Mucosa of rectum (tissue), 2 donors: ENCODE results near the gene GNAS.

Experiments used
- H3K27ac ChIP-seq, 2 donors: one replicate each; pipeline ENCODE4 v1.7.0; 2013; ENCODE audit warnings: inconsistent platforms in 2 of 2, low read depth in 2 of 2, low read length in 2 of 2
- H3K27me3 ChIP-seq, 2 donors: one replicate each; pipeline ENCODE4 v1.7.0; 2013; ENCODE audit warnings: low read length in 2 of 2; ENCODE audit not compliant: control insufficient read depth in 2 of 2, insufficient read depth in 2 of 2
- H3K36me3 ChIP-seq, 2 donors: one replicate each; pipeline ENCODE4 v1.7.0; 2013; ENCODE audit warnings: low read length in 2 of 2; ENCODE audit not compliant: control insufficient read depth in 2 of 2, insufficient read depth in 2 of 2
- H3K4me1 ChIP-seq, 2 donors: one replicate each; pipeline ENCODE4 v1.7.0; 2013; ENCODE audit warnings: low read length in 2 of 2, mild to moderate bottlenecking in 1 of 2; ENCODE audit not compliant: control insufficient read depth in 2 of 2, insufficient read depth in 2 of 2
- H3K4me3 ChIP-seq, 2 donors: one replicate each; pipeline ENCODE4 v1.7.0; 2013; ENCODE audit warnings: low read length in 2 of 2
- H3K9ac ChIP-seq, 2 donors: one replicate each; pipeline ENCODE4 v1.7.0; 2013; ENCODE audit warnings: low read length in 2 of 2, low read depth in 1 of 2, mild to moderate bottlenecking in 1 of 2
- H3K9me3 ChIP-seq, 2 donors: one replicate each; pipeline ENCODE4 v1.7.0; 2013; ENCODE audit warnings: low read length in 2 of 2; ENCODE audit not compliant: control insufficient read depth in 2 of 2
- donor health status: healthy.
- donor health status: Normal muscosa, but diverticular disease.

GNAS gene

DNA sequence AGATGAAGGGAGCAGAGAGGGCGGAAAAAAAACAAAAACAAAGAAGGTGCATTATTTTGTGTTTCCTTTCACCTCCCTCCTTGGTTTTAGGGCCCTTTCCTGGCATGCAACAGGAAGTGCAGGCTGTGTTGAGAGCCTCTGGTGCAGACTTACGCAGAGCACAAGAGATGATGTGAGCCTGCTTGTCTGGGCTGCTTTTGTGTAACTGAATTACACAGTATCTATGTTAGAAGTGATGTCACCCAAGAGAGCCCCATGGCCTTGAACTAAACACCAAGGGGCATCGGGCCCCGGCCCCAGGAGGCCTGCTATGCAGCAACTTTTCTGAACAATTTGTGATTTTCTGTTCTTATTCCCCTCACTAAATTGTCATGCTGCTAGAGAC is 25.5 kb downstream of the GNAS start:
- H3K9me3 ChIP-seq, result no peaks in the 10 kb centered on the region
- H3K9ac ChIP-seq, result no peak overlapping the region
- no peaks in the 10 kb centered on the region for H3K4me1 ChIP-seq
- H3K27me3 ChIP-seq, result no peaks in the 10 kb centered on the region
- no peaks in the 10 kb centered on the region for H3K36me3 ChIP-seq
- H3K4me3 ChIP-seq, result no peak overlapping the region
- no peak overlapping the region for H3K27ac ChIP-seq

DNA sequence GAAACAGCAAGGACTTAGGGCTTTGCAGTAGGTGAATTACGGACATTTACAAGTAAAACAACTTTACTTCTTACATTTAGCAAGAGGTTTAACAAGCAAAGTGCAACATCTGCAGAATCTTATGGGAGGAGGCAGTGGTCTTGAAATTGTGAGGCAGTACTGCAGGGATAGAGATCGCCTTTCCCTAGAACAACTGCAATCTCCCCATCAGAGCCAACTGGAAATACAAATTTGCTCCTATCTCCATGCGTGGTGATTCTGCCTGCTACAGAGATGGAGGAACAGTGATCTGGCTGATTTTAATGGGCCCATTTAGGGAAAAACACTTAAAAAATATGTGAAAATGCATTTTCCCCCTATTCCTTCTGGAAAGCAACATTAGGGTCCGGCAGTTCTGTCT is 25.9 kb downstream of the GNAS start:
- H3K27me3 ChIP-seq, result no peaks in the 10 kb centered on the region
- no peaks in the 10 kb centered on the region for H3K4me1 ChIP-seq
- no peak overlapping the region for H3K27ac ChIP-seq
- H3K36me3 ChIP-seq, result no peaks in the 10 kb centered on the region
- H3K9me3 ChIP-seq, result no peaks in the 10 kb centered on the region
- H3K9ac ChIP-seq, result no peak overlapping the region
- H3K4me3 ChIP-seq, result no peak overlapping the region

DNA sequence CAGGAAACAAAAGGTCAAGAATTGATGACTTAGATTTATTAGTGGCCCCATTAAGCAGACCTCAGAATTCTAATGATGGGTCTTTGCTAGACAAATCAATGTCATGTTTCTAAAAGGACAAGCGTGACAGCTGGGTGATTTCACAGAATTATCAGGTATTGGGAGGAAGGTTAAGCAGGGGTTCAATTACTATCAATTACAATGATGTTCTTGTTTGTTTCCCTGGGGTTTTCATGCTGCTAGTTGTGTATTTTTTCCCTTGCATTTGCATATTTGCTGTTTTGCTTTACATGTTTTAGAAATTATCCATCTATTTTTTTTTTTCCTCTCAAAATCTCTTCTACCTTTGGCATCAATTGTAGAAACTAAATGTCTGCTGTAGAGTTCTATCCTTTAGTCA is 27.9 kb downstream of the GNAS start:
- no peak overlapping the region for H3K9ac ChIP-seq
- H3K4me1 ChIP-seq, result no peaks in the 10 kb centered on the region
- H3K27ac ChIP-seq, result no peak overlapping the region

DNA sequence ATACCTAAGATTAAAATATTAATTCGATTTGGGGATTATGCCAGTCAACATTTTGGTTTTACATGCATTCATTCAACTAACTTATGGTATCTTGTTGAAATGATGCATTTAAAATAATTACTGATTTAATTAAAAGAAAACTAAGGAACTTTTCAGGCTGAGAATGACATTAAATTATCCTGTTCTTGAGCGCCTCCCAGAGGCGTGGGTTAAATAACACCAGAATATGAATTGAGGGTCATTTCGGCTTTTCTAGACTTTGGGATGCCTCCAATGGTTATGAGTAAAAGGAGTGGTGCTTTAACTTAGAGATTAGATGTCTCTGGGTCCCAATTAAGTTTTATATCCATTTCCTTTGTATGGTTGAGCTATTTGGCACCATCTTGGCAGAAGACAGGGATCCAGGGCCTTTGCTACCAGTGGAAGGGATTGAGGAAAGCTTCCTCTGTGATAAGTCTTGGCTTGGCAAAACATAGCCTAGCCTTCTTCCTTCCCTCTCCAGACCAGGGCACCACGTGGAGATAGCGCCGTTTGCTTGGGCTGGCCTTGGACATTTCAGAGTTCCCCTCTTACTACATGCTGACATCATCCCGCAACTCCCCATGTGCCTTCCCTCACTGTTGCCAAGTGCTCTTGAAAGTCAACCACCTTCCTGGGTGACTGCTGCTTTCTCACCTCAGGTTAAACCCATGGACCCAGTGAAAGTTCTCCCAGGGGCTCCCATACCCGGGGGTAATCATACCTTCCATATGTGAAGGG is 28.7 kb downstream of the GNAS start:
- Histone ChIP-seq H3K9ac (no peak overlapping the region), H3K9me3 (no peaks in the 10 kb centered on the region), H3K27ac (no peak overlapping the region), H3K36me3 (no peaks in the 10 kb centered on the region), H3K4me1 (no peaks in the 10 kb centered on the region), H3K4me3 (no peak overlapping the region), H3K27me3 (no peaks in the 10 kb centered on the region)

More for the DNA sequence above, 27.9 kb downstream of the GNAS start:
- Histone ChIP-seq H3K36me3 (no peaks in the 10 kb centered on the region), H3K27me3 (no peaks in the 10 kb centered on the region), H3K9me3 (no peaks in the 10 kb centered on the region), H3K4me3 (no peak overlapping the region)

DNA sequence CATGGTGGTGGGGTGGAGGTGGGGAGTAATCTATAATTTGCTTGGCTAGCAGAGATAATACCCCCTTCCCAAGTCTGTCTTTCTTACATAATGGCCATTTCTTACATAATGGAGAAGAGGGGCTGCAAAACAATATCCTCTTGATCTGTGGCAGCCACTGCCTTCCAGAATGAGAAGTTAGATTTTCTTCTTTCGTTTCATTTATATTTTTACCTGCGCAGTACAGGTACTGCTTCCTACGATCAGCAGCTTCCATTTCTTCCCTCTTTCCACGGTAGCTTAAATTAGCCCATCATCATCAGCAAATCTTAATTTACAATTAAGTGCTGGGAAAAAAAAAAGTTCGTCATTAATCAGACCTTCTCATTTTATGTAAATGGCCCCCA is 30.2 kb downstream of the GNAS start:
- H3K36me3 ChIP-seq, result no peaks in the 10 kb centered on the region
- no peaks in the 10 kb centered on the region for H3K27me3 ChIP-seq
- H3K4me3 ChIP-seq, result no peak overlapping the region
- no peak overlapping the region for H3K27ac ChIP-seq
- H3K4me1 ChIP-seq, result no peaks in the 10 kb centered on the region
- no peaks in the 10 kb centered on the region for H3K9me3 ChIP-seq
- H3K9ac ChIP-seq, result no peak overlapping the region

DNA sequence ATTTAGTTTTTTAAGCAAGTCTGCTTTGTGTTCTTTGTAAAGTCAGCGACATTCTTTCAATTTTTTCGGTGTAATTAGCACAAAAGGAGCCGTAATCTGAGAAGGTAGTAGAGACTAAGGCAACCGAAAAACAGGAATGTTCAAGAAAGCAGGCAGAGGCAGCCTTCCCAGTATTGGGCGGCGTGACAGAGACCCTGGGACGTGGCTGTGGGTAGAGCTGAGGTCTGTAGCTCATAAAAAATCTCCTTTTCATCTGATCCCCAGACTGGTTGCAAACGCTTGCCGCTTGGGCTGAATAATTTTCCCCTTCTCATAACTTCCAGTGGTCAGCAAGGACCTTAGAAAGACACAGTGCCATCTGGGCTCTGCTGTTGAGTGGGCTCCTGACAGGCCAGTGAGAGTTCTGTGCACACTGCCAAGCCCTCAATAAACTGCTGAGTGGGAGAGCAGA is 30.8 kb downstream of the GNAS start:
- H3K9me3 ChIP-seq, result no peaks in the 10 kb centered on the region

DNA sequence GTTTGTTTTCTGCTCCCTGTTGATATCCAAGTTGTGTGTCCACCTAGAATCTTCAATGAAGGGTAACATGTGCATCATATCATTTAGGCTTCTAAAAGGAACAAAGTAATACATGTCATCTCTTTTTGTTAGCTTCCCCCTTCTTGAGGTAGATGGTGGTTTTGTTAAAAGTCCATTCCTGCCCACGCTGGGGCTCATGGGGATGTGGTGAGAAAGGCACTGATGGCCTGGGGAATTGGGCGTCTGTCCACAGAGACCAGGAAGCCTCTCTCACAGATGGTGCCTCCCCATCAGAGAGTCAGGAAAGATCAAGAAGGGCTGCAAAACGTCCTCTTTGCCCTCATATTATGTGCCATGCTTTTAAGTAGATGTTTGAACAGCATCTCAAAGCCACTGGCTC is 32.5 kb downstream of the GNAS start:
- no peaks in the 10 kb centered on the region for H3K4me1 ChIP-seq

More for the DNA sequence above, 30.8 kb downstream of the GNAS start:
- Histone ChIP-seq H3K27me3 (no peaks in the 10 kb centered on the region), H3K4me3 (no peak overlapping the region), H3K4me1 (no peaks in the 10 kb centered on the region), H3K36me3 (no peaks in the 10 kb centered on the region), H3K9ac (no peak overlapping the region), H3K27ac (no peak overlapping the region)

DNA sequence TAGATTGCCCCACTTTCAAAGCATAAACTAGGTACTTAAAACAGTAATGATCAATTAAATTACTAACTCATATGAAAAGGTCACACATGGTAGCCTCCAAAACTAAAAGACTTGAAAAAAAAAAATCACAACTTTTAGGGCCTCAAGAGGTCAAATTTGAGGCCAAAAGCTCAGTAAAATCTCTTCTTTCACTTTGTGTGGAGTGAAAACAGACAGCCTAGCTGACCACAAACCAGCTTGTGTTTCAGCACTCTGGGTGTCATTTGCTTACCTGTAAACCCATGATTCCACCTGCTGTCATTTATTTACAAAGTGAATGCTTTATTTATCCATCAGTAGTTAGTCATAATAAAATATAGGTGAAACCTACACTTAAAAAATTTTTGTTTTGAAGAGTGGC is 34.0 kb downstream of the GNAS start:
- H3K4me3 ChIP-seq, result no peak overlapping the region
- no peaks in the 10 kb centered on the region for H3K9me3 ChIP-seq
- H3K36me3 ChIP-seq, result no peaks in the 10 kb centered on the region
- no peak overlapping the region for H3K27ac ChIP-seq
- H3K9ac ChIP-seq, result no peak overlapping the region
- H3K4me1 ChIP-seq, result no peaks in the 10 kb centered on the region
- H3K27me3 ChIP-seq, result no peaks in the 10 kb centered on the region

More for the DNA sequence above, 32.5 kb downstream of the GNAS start:
- H3K4me3 ChIP-seq, result no peak overlapping the region
- no peak overlapping the region for H3K9ac ChIP-seq
- no peaks in the 10 kb centered on the region for H3K9me3 ChIP-seq
- H3K36me3 ChIP-seq, result no peaks in the 10 kb centered on the region
- H3K27ac ChIP-seq, result no peak overlapping the region
- H3K27me3 ChIP-seq, result no peaks in the 10 kb centered on the region

DNA sequence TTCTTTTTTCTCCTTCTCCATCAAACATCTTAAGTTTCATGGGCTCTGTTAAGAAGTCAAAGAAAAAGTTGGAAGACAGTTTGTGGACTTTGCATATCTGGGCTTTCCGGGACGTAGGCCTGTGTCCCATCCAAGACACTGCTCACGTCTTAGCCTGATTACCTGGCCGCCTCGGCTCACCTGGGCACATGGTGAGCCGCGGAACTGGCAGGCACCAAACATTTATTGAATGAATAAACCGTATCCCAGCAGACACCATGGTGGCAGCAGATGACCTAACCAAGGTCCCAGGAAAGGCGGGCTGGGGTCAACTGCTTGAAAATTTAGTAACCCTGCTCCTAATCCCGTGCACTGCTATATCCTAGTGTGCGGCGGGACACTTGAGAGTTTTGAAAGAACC is 35.6 kb downstream of the GNAS start:
- peak overlapping the region; percentile 34 to 63 for H3K27ac ChIP-seq
- H3K9ac ChIP-seq, result peak overlapping the region; percentile 73 to 74
- H3K36me3 ChIP-seq, result no peaks in the 10 kb centered on the region

DNA sequence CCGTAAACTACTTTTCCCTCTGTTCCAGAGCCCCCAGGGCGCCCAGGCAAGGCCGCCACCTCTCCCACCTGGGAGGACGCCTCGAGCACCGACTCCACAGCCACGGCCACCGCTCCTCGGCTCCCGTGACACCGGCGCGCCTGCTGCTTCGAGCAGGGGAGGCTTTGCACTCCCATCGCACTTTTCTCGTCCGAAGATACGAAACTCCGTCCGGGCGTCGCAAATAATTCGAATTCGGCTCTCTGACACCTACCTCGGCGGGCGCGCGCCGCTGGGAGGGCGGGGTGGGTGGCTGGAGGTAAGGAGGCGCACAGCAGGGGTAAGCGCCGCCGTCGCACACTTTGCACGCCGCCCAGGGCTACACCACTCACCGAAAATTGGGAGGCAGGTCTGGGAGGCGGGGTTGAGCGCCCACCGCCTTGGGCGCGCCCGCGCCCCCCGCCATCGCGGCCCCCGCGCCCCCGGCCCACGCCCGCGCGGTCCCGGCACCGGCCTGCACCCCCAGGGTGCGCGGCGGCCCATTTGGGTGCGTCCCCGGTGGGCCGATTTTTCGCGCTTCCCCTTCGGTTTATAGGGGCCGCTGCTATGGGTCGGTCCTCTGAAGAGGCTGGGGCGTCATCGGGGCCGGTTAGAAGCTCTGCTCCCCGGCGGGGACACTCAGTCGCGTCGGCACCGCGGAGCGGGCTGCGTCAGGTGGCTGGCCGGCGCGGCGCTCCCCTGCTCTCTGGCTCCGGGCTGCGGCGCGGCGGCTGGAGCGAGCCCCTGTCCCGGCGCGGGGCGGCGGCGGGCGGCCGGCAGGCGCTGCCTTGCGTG is 36.2 kb downstream of the GNAS start:
- Histone ChIP-seq H3K4me1 (peaks cover 0 to 6% of the 10 kb centered on the region in 2 donors), H3K9me3 (no peaks in the 10 kb centered on the region), H3K9ac (peak overlapping the region; percentile 74 to 79), H3K36me3 (no peaks in the 10 kb centered on the region), H3K27ac (peak overlapping the region; percentile 70 to 84), H3K27me3 (no peaks in the 10 kb centered on the region), H3K4me3 (peak overlapping the region; percentile 75 to 77)

More for the DNA sequence above, 35.6 kb downstream of the GNAS start:
- H3K9me3 ChIP-seq, result no peaks in the 10 kb centered on the region
- peaks cover 0 to under 1% of the 10 kb centered on the region in 2 donors for H3K4me1 ChIP-seq
- H3K4me3 ChIP-seq, result peak overlapping the region; percentile 75 to 77
- no peaks in the 10 kb centered on the region for H3K27me3 ChIP-seq
